Muscle of back (tissue), 11 donors: ENCODE measurements around the gene ERBB4. TPM values are rescaled to one million over a fixed set of nuclear protein-coding genes. Genes with fewer than 3 reads are reported as not detected.

Experiments used
- DNase-seq, 3 donors: peaks; one replicate each; pipeline versions ENCODE4 v3.0.0 to v3.0.0-alpha.2; 2013
- polyA plus RNA-seq, 10 donors: library from polyadenylated mRNA; unstranded; fragments of 120-200 nt; gene quantifications; one replicate each; pipeline ENCODE4 v1.2.1, GENCODE V29; 2013; ENCODE audit not compliant: insufficient read length in 10 of 10

The ERBB4 gene
- polyA plus RNA-seq, 10 donors: 4.4 to 12.2 (median 8.8) TPM

GRCh38 chr2:212078103-212078502, 460.5 kb downstream of the ERBB4 start:
- no peak for DNase-seq

DNA sequence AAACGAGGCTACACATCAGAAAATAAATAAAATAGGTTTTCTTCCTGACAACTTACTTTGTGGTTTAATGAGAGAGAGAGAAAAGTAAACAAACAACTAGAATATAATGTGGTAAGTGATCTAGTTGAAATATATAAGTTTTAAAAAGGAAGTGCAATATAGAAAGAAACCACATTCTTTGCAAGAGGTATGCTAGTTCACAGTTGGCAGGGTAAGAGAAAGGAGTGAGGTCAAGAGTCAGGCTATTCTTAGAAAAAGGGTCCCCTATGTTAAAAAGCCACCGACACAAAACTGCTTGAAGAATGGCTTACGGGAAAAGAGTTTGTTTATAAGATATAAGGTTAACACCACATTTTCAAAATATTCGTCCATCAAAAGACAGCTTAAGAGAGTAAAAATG, 462.1 kb downstream of the ERBB4 start:
- no peak for DNase-seq

GRCh38 chr2:212073360-212073759, 465.2 kb downstream of the ERBB4 start:
- DNase-seq: no peak

DNA sequence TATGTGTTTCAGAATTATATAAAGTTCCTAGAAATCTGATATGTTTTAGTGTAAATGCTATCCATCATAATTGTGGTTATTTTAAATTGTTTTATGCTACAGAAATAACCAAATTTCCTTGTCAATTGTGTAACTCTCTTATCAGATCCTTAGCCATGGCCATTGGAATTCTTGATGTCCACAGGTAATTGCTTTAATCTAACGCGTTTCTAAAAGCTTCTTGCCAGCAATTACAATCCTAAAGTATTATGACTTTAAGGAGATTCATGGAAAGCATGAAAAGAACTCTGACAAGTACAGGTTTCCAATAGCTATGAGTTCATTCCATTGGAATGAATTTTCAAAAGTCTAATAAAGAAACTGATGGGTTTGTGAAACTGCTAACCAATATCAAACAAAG, 472.1 kb downstream of the ERBB4 start:
- DNase-seq: no peak

DNA sequence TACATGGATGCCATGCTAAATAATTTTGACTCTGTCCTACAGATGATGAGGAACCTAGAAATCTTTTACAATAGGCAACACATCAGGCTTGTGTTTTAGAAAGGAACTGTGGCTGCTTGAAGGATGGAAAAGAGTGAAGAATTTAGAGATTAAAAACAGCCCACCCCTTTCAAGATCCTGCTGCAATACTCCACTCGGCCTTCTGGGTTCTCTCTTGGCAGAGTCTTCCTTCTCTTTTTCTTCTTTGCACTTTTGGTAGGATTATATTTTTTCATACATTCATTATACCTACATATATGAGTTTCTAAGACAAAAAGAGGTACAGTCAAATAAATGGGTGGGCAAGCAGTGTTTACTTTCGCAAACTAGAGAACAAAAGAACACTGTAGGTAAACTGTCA, 474.3 kb downstream of the ERBB4 start:
- DNase-seq: no peak

DNA sequence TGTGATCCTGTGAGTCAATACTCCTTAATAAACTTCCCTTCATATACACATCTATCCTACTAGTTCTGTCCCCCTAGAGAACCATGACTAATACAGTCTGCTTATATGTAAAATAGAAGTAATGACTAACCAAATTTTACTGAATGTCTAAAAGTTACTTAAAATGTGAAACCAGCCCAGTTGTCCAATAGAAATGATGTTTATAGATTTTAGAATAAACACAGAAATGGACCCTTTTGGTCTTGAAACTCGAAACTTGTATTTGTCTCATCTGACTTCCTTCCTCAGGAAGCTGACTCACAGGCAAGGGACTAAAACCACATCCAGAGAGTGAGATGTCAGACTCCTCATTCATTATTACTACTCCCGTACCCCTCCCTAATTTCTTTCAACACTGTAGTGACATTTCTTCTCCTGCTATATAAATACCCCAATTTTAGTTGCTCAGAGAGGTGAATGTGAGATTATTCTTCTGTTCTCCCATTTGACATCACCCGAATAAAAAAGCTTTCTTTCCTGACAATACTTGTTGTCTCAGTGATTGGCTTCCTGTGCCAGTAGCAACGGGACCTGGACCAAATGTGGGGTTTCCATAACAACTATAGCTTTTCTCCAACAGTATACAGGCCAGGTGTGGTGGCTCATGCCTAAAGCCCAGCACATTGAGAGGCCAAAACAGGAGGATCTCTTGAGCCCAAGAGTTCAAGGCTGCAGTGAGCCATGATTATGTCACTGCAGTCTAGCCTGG, 486.0 kb downstream of the ERBB4 start:
- peak in 1 of 3 donors; percentile 25 for DNase-seq

GRCh38 chr2:212050871-212051270, 487.7 kb downstream of the ERBB4 start:
- no peak for DNase-seq

DNA sequence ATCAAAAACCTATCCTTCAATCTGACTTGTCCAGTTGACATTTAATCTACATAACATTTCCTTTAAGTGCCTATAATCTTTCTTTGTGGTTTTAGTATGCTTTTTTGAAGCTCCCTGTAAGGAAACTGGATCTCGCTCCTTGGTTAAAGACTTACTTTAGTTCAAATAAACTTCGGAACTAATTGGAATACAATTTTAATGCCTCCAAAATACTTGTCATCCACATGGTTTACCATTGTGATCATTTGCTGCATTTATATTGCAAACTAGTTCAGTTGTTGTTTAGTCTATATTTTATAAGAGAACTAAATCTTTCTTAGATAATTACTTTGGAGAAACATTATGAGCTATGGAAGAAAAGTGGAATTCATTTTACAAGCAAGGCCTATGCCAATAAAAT, 496.0 kb downstream of the ERBB4 start:
- DNase-seq: no peak

DNA sequence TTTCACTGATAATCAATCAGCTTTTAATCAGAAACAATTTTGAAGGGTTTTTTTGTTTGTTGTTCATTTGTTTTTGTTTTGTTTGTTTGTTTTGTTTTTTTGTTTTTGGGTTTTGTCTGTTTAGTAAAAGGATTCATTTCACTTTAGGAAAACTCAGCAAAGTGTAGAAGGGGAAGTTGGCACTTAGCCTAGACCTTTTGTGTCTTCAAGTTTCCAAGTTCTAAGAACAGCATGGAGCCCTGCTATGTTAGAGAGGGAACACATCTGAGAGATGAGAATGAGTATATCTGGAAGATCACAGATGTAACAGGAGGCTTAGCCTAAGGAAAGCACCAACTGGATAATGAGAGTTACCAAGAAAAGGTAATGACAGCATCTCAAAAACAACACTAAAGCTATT, 501.5 kb downstream of the ERBB4 start:
- DNase-seq: peak in 2 of 3 donors; percentile 3 to 10

DNA sequence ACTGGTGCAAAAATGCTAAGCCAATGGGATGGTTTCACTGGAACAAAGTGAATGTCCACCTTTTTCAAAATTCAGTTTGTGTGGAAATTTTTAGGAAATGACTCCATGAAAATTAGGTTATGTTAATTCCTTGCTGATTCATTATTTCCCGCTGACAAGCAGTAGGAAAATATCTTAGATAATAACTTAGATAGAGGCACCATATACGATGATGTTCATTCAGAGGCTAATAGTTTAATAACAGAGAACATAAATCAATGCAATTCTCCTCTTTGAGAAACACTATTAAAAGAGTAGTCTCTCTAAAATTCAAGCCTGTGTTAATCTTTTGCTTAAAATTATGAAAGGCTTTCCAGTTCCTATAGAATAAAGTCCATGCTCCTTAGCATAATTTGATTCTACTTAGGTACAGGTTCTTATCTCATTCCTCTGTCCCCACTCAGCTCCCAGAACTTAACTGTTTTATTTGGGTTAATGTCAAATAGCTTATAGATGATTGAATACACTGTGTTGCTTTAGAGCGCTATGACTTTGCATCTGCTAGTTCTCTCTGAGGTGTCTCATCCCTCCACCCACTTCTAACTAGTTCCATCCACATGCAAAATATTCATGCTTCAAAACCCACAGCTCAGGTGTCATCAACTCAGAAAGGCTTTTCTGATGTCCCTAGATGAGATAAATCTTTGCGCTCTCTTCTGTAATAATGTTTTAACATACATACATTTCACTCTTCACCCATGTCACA, 503.6 kb downstream of the ERBB4 start:
- no peak for DNase-seq

DNA sequence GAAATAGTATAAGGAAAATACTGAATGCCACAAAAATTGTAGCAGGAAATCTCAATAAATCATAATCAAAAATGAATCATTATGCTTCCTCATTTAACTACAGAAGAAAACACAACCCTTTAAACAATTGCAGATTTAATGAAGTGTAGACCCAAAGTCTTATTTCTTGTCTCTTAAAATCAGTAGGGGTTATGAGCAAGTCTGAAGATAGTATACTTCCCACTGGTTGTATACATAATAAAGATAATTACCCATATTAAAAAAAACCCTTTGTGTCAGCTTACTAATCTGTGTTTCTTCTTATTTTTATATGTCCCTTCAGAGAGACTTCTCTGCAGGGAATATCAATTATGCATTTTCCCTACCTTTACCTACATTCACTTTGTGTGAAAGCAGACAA, 504.7 kb downstream of the ERBB4 start:
- DNase-seq: no peak

DNA sequence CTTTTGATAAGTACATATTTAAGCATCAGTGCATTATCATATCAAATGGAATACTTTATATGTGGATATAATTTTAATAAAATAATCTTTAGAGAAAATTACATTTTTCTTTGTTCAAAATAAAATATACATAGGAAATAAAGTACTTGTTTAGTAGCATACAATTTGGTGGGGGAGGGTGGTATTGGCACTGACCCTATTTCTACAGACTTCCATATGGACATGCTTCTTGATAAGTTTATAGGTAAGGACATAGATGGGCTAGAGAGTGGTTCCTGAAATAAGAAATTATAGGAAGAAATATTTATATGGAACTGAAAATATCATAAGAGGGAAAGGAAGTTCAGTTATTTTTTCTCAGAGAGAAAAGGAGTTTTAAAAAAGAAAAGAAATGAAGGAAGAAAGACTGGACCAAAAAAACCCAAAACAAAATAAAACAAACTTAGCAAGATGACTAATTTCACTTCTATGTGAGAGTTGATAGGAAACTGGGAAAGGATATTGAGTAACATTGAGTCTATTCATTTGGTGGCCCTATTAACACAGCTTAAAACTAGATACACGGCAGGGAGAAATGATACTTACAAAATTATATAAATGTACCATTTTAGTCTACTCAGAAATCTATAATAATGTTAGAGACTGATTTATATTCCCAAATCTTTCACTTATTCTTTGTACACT, 505.9 kb downstream of the ERBB4 start:
- no peak for DNase-seq

GRCh38 chr2:212032032-212032431, 506.6 kb downstream of the ERBB4 start:
- DNase-seq: peak in 1 of 3 donors; percentile 54

- no peak for DNase-seq
Observed at GRCh38 chr2:212030709-212031108, 507.9 kb downstream of the ERBB4 start.

DNA sequence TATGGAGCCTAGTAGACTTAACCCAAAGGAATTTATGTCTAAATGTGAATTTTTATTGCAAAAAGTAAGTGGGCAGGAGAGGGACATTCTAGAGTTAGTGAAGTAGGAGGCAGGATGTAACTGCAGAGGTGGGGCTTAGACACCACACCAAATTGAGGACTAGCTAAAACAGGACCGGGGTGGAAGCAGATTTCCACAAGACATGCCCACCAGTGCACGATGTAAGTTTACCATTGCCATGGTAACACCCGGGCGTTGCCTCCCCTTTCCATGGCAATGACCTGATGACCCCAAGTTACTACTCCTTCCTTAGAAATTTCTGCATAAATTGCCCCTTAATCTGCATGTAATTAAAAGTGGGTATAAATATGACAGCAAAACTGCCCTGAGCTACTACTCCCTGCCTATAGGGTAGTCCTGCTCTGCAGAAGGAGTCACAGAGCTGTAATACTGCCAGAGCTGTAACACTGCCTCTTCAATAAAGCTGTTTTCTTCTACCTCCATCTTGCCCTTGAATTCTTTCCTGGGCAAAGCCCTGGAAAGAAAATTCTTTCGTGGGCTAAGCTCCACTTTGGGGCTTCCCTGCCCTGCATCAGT, 509.7 kb downstream of the ERBB4 start:
- no peak for DNase-seq

- peak in 1 of 3 donors; percentile 10 for DNase-seq
Observed at GRCh38 chr2:212027681-212028628, 510.6 kb downstream of the ERBB4 start.

GRCh38 chr2:212024040-212024439, 514.6 kb downstream of the ERBB4 start:
- DNase-seq: no peak

- no peak for DNase-seq
Observed at GRCh38 chr2:212022966-212023365, 515.6 kb downstream of the ERBB4 start.

GRCh38 chr2:212021947-212022346, 516.7 kb downstream of the ERBB4 start:
- peak in 1 of 3 donors; percentile 53 for DNase-seq

GRCh38 chr2:212015588-212015987, 523.0 kb downstream of the ERBB4 start:
- no peak for DNase-seq

DNA sequence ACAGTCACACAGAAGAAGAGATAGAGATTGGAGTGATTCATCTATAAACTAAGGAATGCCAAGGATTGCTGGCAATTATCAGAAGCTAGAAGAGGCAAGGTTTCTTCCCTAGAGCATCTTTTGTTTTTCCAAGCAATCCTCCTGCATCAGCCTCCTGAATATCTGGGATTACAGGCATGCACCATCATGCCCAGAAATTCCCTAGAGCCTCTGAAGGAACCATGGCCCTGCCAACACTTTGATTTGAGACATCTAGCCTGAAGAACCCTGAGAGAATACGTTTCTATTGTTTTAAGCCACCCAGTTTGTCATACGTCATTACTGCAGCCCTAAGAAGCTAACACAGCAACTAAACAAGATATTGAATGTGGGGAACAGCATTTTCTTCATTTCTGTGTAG, 525.0 kb downstream of the ERBB4 start:
- DNase-seq: no peak
